ENCODE data around the gene PZP. TPM values are rescaled to one million over a fixed set of nuclear protein-coding genes. Genes with fewer than 3 reads are reported as not detected.
A peak's percentile ranks its signal among the peaks of the same experiment; 100 is the strongest.

Gene PZP
- total and polyA plus RNA-seq, 2 of the 13 experiments (the other 11 are each of a cell fraction or from before 2014, with no cell fraction given): 0.07 to 0.89 TPM

GRCh38 chr12:9115731-9116559, 92.2 kb downstream of the PZP start, which contains the start of gene A2M (continued):
- TF ChIP-seq ZNF317 (CRISPR knock-in tag; IDR thresholded peaks at IDR 0.05) (no peak), ZFP82 (CRISPR knock-in tag; IDR thresholded peaks at IDR 0.05; ENCODE audit: borderline replicate concordance) (no peak), HINFP (CRISPR knock-in tag; IDR thresholded peaks at IDR 0.05; ENCODE audit: low read depth) (0 out of 2 replicates have a peak, but pooled peaks have one; percentile 32), SRSF1 (optimal IDR thresholded peaks at IDR 0.05; ENCODE audit: low read depth, low read length) (no peak), MED1 (CRISPR knock-in tag; IDR thresholded peaks at IDR 0.05) (peak; percentile 99), STAT6 (CRISPR knock-in tag; IDR thresholded peaks at IDR 0.05; ENCODE audit: borderline replicate concordance) (0 out of 2 replicates have a peak, but pooled peaks have one; percentile 77), ZBTB34 (CRISPR knock-in tag; IDR thresholded peaks at IDR 0.05) (peak; percentile 66; the same call in 1 of the 2 replicates), JUND (CRISPR knock-in tag; IDR thresholded peaks at IDR 0.05) (no peak), NR2C2 (CRISPR knock-in tag; IDR thresholded peaks at IDR 0.05; ENCODE audit: borderline replicate concordance) (peak; percentile 68; the same call in 1 of the 2 replicates), CBFB (CRISPR knock-in tag; IDR thresholded peaks at IDR 0.05) (peak; percentile 70), KMT2B (CRISPR knock-in tag; IDR thresholded peaks at IDR 0.05) (peak; percentile 37), ZSCAN29 (CRISPR knock-in tag; conservative IDR thresholded peaks at IDR 0.05) (peak; percentile 47; the same call in 1 of the 2 replicates), ZFP36L1 (CRISPR knock-in tag; IDR thresholded peaks at IDR 0.05) (peak; percentile 54; the same call in 1 of the 2 replicates), NCOA5 (CRISPR knock-in tag; IDR thresholded peaks at IDR 0.05) (0 out of 2 replicates have a peak, but pooled peaks have one; percentile 37), FOXK1 (CRISPR knock-in tag; IDR thresholded peaks at IDR 0.05; ENCODE audit: borderline replicate concordance, low read depth) (peak; percentile 97), ZNF570 (CRISPR knock-in tag; IDR thresholded peaks at IDR 0.05; ENCODE audit: borderline replicate concordance) (no peak), SOX13 (IDR thresholded peaks at IDR 0.05) (peak; percentile 72), SOX13 (CRISPR knock-in tag; conservative IDR thresholded peaks at IDR 0.05 in 1 of 2, IDR thresholded peaks at IDR 0.05 in 1 of 2) (peak; percentile 30 to 92; a peak in 2 of 4 replicates), ATF2 (CRISPR knock-in tag; IDR thresholded peaks at IDR 0.05) (peak; percentile 67), NCOA1 (CRISPR knock-in tag; IDR thresholded peaks at IDR 0.05) (no peak), SIX4 (CRISPR knock-in tag; IDR thresholded peaks at IDR 0.05) (peak; percentile 72; the same call in 1 of the 2 replicates), MAFK (conservative IDR thresholded peaks at IDR 0.05 in 1 of 2, IDR thresholded peaks at IDR 0.05 in 1 of 2; ENCODE audit: low read length in 2 of 2) (no peak)
